ENCODE results near the gene PIM3.
A peak's percentile ranks its signal among the peaks of the same experiment; 100 is the strongest.

Gene PIM3

DNA sequence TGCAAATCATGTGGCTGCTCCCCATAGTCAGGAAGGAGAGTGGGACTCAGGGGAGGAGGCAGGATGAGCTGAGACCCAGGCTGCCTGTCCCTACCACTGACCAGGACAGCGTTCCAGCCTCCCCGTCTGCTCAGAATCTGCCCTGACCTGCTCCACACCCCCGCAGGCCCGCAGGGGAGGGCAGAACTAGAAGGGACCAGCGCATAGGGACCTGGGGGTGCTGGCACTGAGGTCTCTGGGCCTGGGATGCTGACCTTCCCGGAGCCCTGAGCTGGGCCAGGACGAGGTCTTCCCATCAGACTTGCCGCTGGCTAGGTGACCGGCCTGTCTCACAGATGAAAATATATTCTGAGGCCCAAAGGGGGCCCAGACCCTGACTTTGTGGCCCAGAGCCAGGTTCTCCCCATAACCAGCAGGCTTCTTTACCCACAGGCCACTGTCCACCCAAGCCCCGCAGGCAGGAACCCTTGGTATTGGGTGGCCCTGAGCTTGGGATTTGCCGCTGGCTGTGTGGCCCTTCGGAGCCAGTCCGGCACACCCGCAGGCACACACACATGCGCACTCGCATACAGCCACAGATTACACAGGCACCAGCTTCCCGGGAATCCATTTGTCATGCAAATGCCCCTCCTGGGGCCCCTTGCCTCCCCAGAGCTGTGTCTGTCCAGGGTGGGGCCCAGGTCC is 13.8 kb upstream of the PIM3 start:
- Mint-ChIP-seq H3K27me3 (no peaks in the 10 kb centered on the region), H3K27ac (no peak overlapping the region), H3K36me3 (ENCODE audit: low read depth) (no peaks in the 10 kb centered on the region), H3K4me3 (no peak overlapping the region), H3K4me1 (peaks cover 10% of the 10 kb centered on the region), H3K9me3 (no peaks in the 10 kb centered on the region)
- ATAC-seq (no peak), DNase-seq (no peak)

DNA sequence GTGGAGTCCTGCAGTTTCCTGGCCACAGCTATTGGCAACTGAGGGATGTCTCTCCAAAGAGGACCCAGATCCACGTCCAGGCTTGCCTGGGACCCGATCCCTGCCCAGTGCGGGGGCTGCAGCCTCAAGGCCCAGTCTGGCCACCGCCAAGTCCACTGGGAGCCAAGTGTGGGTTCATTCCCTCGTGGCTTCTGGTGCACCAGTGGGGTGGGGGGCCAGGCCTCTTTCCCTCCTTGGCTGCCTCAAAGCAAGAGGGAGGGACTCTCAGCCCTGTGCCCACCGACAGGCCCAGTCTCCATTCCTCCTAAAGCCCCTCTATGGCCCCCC is 13.3 kb upstream of the PIM3 start:
- Mint-ChIP-seq H3K4me3 (no peak overlapping the region), H3K36me3 (ENCODE audit: low read depth) (no peaks in the 10 kb centered on the region), H3K9me3 (no peaks in the 10 kb centered on the region), H3K27me3 (no peaks in the 10 kb centered on the region), H3K4me1 (peaks cover 10% of the 10 kb centered on the region), H3K27ac (no peak overlapping the region)
- ATAC-seq, result no peak
- DNase-seq, result no peak

DNA sequence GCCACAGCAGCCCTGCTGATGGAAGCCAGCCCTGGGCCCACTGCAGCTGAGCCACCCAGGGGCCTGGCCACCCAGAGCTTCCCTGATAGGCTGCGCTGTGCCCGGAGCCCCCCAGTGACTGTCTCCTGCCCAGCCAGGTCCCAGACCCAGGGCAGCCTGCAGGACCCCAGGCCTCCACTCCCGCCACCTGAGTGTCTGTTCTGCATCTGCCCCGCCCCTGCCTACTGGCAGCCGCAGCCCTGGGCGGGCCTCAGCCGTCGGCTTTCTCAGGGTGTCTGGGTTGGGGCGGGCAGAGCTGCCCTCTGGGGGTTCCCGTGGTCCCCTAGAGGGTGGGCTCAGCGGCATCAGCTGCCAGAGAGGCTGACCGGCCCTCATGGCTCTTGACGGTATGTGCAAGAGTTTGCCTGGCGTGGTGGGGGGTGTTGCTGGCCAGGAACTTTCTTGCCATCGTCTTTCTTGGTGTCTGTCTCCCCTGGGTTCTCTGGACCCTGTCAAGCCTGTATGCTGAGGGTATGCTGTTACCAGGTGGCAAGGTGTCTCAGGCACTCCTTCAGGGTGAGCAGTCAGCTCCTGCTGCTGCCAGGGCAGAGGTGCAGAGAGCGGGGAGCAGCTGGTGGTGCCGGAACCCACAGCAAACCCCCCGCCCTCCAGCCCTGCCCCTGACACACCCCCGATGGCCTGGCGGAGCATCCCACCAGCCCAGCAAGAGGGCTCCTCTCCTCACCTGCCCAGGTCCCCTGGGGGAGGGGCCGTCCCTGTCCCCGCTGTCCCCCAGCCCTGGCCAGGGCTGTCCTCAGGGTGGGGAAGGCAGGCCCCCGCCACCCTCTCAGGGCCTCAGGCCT is 12.2 kb upstream of the PIM3 start:
- ATAC-seq, result no peak
- no peaks in the 10 kb centered on the region for H3K36me3 Mint-ChIP-seq (ENCODE audit: low read depth)
- H3K9me3 Mint-ChIP-seq, result no peaks in the 10 kb centered on the region
- peaks cover 10% of the 10 kb centered on the region for H3K4me1 Mint-ChIP-seq
- H3K27ac Mint-ChIP-seq, result no peak overlapping the region
- no peaks in the 10 kb centered on the region for H3K27me3 Mint-ChIP-seq
- no peak overlapping the region for H3K4me3 Mint-ChIP-seq
- no peak for DNase-seq

DNA sequence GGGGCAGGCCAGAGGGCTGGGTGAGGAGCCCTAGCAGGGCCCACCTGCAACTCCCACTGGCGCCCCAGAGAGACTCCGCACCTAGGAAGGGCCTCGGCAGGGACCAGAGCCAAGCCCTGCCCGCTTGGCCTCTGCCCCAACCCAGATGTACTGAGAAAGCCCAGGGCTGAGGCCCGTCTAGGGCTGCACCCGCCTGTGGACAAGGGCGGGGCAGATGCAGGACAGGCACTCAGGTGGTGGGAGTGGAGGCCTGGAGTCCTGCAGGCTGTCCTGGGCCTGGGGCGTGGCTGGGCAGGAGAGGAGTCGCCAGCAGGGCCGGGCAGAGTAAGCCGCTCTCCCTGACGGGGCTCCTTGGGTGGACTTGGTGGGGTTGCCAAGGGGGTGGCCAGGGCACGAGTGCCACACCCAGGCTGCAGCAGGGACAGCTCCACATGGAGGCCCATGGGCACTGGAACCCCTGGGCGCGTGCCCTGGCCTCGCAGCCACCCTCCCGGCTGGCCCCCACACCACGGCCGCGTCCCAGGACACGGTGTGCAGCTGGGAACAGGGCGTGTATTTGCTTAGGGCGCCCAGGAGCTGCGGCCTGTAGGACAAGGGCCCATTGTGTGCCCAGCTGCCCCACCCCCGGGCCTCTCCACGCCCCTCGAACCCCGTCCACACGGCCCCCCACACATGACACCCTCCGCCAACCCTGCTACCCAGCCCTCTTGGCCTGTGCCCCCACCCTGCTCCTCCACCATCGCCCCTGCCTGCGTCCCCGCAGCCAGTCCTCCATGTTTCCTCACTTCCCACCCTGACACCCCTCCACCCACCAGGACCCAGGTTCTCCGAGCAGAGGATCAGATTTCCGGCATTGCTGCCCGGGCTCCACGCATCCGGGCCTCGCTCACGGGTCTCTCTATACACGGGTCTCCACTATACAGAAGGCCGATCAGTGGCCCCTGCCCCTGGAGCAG is 11.3 kb upstream of the PIM3 start:
- no peak overlapping the region for H3K27ac Mint-ChIP-seq
- H3K9me3 Mint-ChIP-seq, result no peaks in the 10 kb centered on the region
- no peaks in the 10 kb centered on the region for H3K36me3 Mint-ChIP-seq (ENCODE audit: low read depth)
- ATAC-seq (no peak), DNase-seq (no peak)
- peaks cover 10% of the 10 kb centered on the region for H3K4me1 Mint-ChIP-seq
- H3K27me3 Mint-ChIP-seq, result no peaks in the 10 kb centered on the region
- no peak overlapping the region for H3K4me3 Mint-ChIP-seq

DNA sequence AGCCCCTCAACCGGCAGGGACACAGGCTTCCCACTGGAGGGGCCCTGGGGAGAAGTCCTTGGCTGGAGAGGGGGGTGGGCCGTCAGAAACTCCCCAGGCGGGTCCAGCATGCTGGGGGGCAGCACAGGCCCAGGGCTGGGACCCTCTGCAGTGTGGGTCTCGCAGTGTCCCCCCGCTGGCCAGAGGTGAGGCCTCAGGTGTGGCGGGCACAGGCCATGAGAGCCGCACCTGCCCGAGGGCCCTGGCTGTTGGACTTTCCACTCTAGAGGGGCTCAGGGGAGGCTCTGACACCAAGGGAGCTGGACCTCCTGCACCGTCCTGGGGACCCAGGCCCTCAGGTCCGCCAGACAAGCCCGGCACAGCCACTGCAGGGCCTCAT is 10.7 kb upstream of the PIM3 start:
- Mint-ChIP-seq H3K4me1 (peaks cover 10% of the 10 kb centered on the region), H3K27me3 (no peaks in the 10 kb centered on the region), H3K4me3 (no peak overlapping the region), H3K9me3 (no peaks in the 10 kb centered on the region), H3K36me3 (ENCODE audit: low read depth) (no peaks in the 10 kb centered on the region), H3K27ac (no peak overlapping the region)
- ATAC-seq, result no peak
- DNase-seq, result no peak

DNA sequence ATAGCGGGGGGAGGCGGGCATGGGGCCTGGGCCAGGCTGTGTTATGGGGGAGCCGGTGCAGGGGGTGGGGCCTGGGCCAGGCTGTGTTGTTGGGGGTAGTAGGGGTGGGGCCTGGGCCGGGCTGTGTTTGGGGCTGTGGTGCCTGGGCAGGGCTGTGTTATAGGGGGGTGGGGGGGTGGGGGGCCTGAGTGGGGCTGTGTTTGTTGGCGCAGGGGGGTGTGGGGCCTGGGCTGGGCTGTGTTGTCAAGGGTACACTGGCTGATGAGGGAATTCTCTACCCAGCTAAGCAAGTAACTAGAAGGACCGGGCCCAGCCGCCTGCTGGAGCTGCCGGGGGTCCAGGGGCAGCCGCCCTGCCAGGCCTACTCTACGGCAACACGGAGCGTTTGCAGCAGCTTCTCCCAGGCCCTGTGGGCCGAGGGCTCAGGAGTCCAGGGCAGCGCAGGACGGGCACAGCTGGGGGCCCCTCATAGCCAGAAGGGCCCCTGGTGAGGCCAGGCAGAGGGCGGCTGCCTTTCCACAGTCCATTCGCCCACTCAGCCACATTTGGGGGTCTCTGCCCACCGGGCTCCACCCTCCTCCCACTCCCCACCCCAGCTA is 10.1 kb upstream of the PIM3 start:
- ATAC-seq (no peak), DNase-seq (no peak)
- Mint-ChIP-seq H3K27ac (no peak overlapping the region), H3K36me3 (ENCODE audit: low read depth) (no peaks in the 10 kb centered on the region), H3K4me1 (peaks cover 7% of the 10 kb centered on the region), H3K4me3 (no peak overlapping the region), H3K27me3 (no peaks in the 10 kb centered on the region), H3K9me3 (no peaks in the 10 kb centered on the region)

DNA sequence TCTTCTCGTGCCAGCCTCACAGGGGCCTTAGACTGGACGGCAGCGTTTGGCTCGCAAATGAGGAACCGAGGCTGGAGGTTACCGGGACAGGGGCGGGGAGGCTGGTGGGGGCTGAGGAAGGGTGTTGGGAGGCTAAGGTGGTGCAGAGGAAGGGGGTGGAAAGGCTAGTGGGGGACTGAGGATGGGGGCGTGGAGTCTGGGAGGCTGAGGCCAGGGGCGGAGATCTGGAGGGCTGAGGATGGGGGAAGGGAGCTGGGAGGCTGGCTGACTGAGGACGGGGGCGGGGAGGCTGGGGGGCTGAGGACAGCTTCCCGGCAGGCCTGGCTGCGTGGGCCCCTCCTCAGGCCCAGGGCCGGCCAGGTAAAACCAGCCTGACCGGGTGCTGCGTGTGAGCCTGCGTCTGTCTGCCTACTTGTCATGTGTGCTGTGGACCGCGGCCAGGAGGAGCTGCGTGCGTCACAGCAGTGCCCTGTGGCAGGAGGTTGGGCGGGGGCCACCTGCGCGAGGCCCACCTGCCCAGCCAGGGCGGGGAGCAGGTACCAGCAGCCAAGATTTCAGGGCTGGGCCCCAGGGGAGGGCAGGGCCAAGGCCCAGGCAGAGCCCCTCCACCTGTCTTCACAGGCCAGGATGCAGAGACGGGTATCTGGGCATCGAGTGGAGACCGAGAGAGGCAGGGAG is 9.4 kb upstream of the PIM3 start:
- H3K27me3 Mint-ChIP-seq, result no peaks in the 10 kb centered on the region
- no peak overlapping the region for H3K4me3 Mint-ChIP-seq
- no peaks in the 10 kb centered on the region for H3K36me3 Mint-ChIP-seq (ENCODE audit: low read depth)
- no peak for ATAC-seq
- H3K9me3 Mint-ChIP-seq, result no peaks in the 10 kb centered on the region
- H3K27ac Mint-ChIP-seq, result no peak overlapping the region
- DNase-seq, result no peak
- peaks cover 3% of the 10 kb centered on the region for H3K4me1 Mint-ChIP-seq

DNA sequence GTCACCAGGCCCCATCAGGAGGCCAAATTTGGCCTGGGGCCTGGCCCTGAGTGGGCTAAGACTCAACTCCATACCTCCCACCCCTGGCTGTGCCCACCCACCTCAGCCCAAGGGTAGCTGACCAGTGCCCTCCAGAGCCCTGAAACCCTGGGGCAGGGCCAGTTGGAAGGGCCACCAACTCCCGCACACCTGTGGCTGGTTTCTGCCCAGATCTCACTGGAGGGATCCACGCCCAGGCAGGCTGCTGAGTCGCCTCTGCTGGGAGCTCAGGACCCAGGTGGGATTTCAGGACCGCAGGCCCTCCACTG is 8.9 kb upstream of the PIM3 start:
- no peaks in the 10 kb centered on the region for H3K36me3 Mint-ChIP-seq (ENCODE audit: low read depth)
- DNase-seq, result no peak
- no peaks in the 10 kb centered on the region for H3K9me3 Mint-ChIP-seq
- ATAC-seq, result peak; percentile 6
- no peak overlapping the region for H3K4me3 Mint-ChIP-seq
- H3K27me3 Mint-ChIP-seq, result no peaks in the 10 kb centered on the region
- no peak overlapping the region for H3K27ac Mint-ChIP-seq
- no peaks in the 10 kb centered on the region for H3K4me1 Mint-ChIP-seq

DNA sequence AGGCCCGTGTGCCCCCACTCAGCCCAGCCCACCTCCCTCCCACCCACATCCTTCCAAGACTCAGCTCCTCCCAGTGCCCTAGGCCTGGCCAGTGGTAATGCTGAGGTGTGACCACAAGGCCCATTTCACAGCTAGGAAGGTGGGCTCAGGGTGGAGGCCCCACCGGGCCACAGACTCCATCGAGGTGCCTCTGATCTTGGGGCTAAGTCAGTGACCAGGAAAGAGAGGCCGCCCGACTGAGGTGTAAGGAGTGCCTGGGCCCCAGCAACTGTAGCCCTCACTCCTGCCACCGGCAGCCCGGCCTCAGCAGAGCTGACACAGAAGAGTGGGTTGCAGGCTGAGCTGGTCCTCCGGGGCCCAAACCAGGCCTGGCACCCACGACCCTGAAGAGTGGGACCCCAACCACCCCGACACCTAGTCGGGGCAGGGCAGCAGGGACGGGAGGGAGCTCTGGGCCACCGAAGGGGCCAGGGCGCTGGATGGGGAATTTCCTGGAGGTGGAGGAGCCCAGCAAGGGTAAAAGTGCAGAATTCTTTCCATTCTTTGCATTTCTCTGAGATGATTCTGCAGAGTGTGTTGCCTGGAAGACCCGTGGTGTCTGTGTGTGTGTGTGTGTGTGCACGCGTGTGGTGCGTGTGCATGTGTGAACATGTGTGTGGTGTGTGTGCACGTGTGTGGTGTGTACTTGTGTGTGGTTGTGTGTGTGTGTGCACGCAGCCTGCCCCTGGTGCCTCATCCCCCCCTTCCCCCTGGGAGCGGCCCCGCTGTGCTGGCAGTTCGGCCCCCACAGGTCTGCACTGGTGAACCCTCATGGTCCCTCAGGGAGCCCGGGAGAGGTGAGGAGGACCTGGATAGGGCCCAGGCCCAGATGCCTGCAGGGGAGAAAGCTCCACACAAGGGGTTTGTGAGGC is 8.3 kb upstream of the PIM3 start:
- Mint-ChIP-seq H3K4me3 (no peak overlapping the region), H3K4me1 (no peaks in the 10 kb centered on the region), H3K27ac (no peak overlapping the region), H3K9me3 (no peaks in the 10 kb centered on the region), H3K36me3 (ENCODE audit: low read depth) (no peaks in the 10 kb centered on the region), H3K27me3 (no peaks in the 10 kb centered on the region)
- ATAC-seq (no peak), DNase-seq (no peak)

DNA sequence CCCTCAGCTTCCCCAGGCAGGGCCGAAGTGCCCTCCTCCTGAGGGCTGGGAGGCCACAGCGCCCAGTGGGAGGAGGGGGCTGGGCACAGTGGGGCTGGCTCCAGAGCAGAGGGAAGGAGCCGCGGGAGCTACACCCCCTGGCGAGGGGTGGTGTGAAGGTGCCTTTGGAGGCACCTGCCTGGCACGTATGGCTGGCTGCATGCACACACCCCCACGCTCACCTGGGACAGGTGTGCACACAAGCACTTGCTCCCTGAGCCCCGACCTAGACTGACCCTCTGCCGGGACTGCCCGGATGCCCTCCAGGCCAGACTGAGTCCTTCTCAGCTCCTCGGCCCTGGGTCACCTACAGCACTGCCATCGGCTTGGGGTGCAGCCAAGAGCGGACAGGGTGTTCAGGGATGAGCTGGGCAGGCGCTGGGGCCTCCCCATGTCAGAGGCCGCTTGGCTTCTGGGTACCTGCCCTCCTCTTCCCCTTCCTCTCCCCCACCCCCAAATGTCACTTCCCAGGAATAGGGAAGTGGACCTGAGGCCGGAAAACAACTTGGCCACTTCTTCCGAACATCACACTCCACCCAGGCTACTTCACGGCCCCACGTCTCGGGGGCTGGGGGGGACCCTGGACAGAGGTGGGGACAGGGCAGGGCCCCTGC is 7.4 kb upstream of the PIM3 start:
- Mint-ChIP-seq H3K9me3 (no peaks in the 10 kb centered on the region), H3K27ac (no peak overlapping the region), H3K27me3 (no peaks in the 10 kb centered on the region), H3K4me3 (no peak overlapping the region), H3K36me3 (ENCODE audit: low read depth) (no peaks in the 10 kb centered on the region), H3K4me1 (no peaks in the 10 kb centered on the region)
- ATAC-seq, result no peak
- DNase-seq, result no peak

DNA sequence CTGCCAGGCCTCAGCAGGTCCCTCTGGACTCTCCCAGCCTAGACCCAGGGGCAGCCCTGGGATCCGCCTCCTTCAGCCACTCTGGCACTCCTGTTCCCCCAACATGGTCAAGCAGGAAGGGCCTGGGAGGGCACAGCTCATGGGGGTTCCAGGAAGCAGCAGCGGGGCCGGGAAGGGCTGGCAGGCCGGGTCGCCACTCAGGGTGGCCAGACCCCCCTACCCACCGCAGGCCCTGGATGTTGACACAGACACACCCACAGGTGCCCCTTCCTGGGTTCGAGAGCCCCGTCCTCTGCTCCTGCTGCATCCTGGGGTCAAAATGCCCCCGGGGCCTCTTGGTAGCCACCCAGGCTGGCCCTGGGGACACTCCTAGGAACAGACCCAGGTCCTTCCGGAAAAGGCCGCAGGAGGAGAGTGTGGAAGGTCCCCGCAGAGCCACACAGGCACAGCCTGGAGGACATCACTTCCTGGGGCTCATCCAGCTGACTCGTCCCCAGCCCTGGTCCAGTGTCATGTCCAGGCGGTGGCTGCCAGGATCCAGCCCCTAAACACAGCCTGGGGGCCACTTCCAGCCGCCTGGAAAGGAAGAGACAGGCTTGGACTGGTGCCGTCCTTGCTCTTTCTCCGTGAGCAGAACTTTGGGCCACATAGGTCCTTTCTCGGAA is 6.8 kb upstream of the PIM3 start:
- DNase-seq (no peak), ATAC-seq (no peak)
- no peaks in the 10 kb centered on the region for H3K36me3 Mint-ChIP-seq (ENCODE audit: low read depth)
- no peak overlapping the region for H3K4me3 Mint-ChIP-seq
- H3K4me1 Mint-ChIP-seq, result no peaks in the 10 kb centered on the region
- no peak overlapping the region for H3K27ac Mint-ChIP-seq
- H3K27me3 Mint-ChIP-seq, result no peaks in the 10 kb centered on the region
- no peaks in the 10 kb centered on the region for H3K9me3 Mint-ChIP-seq

DNA sequence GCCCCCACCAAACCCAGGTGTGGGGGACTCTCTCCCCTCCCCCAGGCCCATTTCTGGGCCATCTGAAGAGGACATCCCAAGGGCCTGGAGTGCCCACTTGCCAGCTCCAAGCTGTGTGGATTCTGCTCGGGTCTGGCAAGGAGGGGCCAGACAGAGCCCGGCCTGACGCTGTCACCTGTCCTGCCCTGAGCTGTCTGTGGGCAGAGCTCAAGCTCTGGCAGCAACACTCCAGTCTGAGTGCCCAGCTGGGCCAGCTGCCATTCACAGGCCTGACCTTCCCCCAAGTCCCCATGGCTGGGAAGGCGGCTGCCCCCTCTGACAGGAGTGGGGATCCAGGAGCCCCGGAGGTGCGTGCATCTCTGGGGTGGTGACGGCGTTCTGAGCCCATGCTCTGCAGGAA is 6.2 kb upstream of the PIM3 start:
- Mint-ChIP-seq H3K36me3 (ENCODE audit: low read depth) (no peaks in the 10 kb centered on the region), H3K4me1 (peaks cover 4% of the 10 kb centered on the region), H3K27ac (no peak overlapping the region), H3K27me3 (no peaks in the 10 kb centered on the region), H3K9me3 (no peaks in the 10 kb centered on the region), H3K4me3 (no peak overlapping the region)
- ATAC-seq, result no peak
- no peak for DNase-seq
